Non-pigmented ciliary epithelial cell (primary cell): Measurements from ENCODE around the gene ADGRG3.

Experiments
- DNase-seq: peaks from one replicate; pipeline ENCODE4 v3.0.0-alpha.2; 2010; ENCODE audit warnings: low read depth

ADGRG3 gene

DNA sequence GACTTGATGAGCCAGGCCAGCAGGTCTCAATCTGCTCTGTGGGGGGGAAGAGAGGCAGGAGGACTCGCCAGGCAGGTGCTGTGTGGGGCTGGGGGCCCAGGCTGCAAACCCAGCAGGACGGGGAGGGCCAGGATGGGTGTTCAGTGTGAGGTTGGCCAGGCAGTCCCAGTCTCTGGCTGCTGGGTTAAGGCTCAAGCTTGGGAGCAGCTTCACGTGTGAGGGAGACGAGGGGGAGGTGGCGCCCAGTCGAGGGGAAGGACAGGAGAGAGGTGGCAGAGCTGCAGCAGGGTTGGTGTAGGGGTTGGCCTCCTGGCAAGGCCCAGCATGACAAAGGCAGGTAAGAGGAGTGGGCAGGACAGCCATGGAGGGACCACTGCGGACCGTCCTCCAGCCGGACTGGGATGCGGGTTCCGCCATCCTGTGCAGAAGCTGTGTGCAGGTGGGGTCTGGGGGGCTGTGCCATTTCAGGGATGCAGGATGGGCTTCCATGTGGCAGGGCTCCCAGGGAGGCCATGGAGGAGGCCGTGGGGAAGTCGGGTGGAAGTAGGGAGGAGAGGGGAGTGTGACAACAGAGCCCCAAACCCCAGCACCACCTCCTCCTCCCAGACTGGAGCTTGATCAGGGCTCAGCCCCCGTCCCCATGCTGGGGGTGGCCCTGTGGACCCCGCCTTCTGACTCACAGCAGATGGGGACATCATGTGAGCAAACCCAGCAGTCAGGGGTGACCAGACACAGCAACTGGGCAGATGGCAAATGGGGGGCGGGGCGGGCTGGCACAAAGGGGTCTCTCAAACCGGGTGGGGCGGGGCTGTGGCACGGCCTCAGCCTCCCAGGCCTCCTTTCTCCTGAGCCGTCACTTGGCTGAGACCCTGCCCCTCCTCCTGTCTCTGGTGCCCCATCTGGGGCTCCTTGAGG, 36.9 kb upstream of the ADGRG3 start:
- no peak for DNase-seq

DNA sequence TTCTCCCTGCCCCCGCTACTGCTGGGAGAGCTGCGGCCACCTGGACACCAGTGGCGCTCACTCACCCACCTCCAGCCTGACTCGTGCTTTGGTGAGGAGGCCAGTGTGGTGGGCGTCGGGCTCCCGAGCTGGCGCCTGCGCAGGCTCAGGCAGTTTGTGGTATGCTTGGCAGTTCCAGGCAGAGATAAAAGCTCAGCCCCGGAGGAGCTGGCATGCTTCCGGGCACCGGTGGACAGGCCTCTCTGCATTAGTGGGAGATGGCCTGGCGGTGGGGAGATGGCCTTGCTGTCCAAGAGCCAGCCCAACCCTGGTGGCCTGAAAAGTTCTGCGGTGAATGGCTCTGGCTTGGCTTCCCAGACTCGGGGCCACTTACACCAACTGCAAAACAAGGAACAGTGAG, 35.5 kb upstream of the ADGRG3 start:
- no peak for DNase-seq

DNA sequence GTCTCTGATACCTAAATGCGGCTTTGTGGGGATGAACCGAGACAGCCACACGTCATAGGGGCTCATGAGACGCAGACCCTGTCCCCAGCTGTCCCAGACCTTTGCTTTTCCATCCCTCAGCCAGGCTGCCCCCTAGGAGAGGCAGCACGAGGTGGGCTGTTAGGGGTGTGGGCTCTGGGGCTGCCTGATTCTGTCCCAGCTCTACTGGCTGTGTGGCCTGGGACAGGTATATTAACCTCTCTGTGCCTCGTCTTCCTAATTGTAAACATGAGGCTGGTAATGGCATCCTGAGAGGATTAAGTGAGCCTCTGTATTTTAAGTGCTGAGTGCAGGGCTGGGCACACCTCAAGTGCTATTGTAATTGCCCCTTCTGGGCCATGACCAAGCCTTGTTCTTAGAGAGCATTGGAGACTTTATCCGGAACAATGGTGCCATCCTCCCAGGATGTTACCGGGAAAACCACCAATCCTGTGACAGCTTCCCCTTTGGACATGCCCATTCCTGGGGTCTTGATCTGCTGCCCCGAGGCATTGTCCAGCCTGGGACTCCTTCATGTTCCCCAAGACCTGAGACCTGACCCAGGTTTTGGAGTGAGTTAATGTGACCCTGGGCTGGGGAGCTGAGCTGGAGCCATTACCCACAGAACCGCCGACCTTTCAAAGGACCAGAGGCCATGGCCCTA, 34.6 kb upstream of the ADGRG3 start:
- DNase-seq = no peak

DNA sequence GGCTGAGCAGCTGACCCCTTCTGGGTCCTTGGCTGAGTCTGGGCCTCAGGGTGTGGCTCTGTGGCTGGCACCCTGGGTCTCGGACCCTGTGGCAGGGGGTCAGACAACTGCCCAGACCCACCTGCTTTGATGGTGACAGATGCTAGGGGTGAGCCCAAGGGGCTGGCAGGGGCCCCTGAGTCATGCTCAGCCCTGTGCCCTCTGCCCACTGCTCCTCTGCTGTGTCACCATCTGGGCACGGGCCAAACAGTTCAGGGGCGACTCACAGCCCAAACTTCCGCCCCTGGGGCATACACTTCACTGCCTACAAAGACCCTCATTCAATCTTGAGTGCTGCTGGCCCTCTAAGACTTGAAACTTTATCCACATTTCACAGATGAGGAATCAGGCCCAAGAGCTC, 33.9 kb upstream of the ADGRG3 start:
- DNase-seq = no peak

DNA sequence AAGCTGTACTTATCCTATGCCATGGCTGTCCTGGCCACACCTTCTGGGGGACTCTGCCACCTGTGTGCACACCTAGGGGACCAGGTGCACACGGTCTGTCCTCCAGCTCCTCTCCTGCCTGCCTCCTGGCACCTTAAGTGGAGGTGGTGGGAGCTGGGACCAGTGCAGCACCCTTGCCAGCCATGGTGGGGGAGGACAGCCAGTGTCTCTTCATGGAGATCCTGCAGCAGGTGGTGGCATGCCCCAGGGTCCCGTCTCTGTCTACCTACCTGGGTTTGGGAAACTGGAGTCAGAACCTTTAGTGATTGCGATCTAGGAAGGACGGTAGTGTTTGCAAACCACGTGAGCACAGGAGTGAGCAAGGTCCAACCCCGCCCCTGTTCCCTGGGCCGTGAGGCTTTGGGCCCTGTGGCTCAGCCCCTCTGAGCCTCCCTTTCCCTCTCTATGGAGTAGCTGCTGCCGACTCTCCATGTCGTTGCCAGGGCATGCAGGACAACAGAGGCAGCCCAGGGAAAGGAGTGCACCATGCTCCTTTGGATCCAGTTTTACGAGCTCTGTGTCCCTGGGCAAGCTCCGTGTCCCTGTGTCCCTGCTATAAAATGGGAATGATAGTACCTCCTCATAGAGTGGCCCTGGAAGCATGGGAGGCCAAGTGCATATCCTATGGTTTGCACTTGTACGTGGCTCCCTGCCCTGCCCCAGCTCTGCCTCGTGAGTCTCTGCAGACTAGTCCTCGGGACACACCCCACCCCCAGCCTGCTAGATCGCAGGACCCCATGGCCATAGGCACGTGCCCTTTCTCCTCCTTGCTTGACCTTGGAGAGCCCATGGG, 32.6 kb upstream of the ADGRG3 start:
- no peak for DNase-seq

DNA sequence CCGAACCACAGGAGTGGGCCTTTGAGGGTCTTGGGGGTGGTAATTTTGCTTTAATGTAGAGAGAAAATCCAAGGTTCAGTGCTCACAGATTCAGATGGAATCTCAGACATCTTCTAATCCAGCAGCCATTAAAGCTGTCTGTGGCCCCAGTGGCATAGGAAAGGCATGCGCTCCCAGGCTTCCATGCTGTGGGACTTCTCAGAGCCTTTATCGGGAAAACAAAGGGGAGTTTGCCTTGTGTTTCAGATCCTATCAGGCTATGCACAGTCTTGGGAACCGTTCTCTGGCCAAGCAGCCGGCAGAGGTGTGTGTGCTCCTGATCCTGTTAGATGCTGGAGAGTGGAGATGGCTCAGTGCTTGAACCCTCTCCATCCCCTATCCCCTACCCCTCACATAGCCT, 31.9 kb upstream of the ADGRG3 start:
- DNase-seq = no peak

DNA sequence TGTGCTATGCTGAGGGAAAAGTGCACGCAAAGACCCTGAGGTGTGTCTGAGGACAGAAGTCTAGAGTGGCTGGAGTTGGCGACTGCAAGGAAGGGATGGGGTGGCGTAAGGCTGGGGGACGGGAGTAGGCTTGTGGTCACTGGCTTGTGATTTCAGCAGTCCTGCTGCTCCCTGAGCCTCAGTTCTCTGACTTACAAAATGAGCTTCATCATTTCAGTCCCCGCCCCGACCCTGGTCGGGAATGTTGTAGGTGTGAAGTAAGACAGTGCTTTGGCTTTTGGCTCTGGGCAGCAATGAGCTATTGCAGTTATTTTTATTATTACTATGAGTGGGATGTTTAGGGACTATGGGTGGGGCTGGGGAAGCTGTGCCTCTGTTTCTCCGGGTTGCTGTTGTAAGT, 31.1 kb upstream of the ADGRG3 start:
- DNase-seq = no peak

DNA sequence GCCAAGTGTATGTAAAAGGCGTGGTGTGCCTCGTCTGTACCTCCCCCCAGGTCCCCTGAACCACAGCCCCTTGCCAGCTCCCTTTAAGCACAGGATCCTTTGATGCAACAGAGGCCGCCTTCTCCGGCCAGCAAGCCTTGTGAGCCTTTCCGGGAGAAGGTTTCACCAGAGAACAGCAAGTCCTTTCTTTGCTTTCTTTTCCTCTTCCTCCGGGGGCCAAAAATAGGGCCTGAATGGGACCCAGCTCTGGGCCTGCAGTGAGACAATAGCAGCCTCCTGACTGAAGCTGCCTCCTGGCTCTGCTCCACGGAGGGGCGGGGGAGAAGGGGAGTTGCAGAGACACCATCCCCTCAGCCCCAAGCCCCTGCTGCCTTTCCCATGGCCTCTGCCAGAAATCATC, 30.7 kb upstream of the ADGRG3 start:
- DNase-seq = no peak

DNA sequence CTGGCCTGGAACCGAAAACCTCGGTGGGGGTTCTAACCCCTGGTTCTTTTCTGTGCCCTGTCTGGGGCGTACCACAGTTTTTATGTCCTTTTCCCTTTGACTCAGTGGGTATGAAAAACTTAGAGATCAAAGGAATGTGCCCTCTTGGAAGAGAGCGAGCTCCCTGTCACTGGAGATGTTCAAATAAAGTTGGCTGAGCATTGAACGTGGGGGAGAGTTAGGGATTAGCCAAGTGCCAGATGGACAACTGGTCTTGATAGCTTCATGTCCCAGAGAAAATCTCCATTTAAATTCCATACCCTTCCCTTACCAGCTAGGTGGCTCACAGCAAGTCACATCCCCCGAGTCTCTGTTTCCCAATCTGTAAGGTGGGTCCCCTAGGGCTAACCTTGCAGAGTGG, 30.1 kb upstream of the ADGRG3 start:
- DNase-seq = no peak

DNA sequence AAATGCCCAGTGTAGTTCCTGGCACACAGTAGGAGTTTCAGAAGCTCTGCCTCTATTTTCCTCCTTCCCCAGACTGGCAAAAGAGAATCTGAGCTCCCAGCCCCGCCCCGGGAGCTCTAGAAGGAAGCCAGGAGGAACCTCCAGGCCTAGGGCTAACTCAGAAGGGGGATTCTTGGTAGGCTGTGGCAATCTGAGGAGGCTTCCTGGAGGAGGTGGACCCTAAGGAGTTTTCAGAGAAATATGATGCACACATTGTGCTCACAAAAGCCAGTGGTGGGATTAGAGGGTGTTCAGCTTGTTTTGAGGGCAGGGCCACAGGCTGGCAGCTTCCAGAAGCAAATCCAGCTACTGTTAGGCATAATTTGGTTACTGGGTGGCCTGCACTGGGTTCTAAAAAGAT, 29.7 kb upstream of the ADGRG3 start:
- DNase-seq = no peak

DNA sequence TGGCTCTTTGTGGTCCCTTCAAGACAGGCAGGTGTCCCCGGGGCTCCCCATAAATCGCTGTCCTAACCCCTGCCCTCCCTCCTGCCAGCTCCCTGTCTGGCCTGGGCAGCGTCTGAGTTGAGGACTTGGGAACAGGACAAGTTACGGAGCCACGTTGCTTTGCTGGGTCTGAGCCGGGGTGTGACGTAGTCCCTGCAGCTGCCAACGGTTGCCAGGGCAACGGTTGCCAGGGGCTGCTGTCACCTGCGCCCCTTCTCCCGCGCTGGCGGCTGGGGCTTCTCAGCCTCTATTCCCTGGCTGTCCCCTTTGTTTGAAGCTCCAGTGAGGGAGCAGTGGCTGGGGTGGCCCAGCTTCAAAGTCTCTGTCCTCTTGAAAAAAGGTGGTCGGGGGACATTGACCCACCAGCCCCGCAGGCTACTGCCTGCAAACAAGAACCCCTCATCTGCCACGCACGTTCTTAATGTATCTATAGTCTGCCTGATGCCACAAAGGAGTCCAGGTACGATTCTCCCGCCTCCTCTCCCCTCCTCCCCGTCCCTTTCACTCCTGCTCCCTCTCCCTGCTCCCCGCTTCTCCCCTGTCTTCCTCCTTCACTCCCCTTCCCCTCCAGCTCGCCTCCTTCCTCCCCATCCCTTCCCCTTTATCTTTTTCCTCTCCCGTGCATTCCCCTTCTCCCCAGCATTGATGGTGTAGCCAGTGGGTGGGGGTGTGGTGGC, 28.8 kb upstream of the ADGRG3 start:
- DNase-seq = no peak

DNA sequence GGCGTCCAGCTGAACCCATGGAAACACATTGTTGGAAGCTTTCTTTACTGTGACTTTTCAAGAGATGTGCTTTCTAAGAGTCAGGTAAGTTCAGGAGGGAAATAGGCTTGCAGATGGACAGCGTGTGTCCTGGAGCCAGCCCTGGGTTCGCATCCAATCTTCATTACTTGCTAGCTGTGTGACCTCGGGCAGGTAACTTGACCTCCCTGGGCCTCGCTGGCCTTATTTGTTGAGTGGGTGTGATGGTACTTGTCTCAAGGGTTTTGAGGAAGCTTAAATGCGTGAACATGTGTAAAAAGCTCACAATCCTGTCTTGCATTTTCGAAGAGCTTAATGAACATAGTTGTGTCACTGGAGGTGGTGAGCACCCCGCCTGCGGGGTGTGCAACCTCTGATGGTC, 27.9 kb upstream of the ADGRG3 start:
- DNase-seq = no peak

DNA sequence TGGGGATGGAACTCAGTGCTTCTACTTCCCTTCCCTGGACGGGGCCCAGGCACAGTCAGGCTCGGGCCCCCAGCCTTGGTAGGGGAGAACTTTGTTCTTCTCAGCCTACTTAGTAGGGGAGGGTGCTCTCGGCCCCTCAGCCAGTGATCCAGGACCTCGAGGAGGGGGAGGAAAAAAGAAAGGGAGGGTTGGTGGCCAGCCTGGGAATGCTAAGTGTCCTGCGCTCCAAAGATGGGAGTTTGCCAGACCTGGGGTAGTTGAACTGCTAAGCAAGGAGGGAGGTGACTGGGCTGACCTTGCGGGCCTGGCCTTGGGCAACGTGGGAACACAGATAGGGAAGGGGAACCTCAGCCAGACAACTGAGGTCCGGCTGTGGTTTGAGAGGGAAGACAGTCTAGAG, 27.5 kb upstream of the ADGRG3 start:
- no peak for DNase-seq

DNA sequence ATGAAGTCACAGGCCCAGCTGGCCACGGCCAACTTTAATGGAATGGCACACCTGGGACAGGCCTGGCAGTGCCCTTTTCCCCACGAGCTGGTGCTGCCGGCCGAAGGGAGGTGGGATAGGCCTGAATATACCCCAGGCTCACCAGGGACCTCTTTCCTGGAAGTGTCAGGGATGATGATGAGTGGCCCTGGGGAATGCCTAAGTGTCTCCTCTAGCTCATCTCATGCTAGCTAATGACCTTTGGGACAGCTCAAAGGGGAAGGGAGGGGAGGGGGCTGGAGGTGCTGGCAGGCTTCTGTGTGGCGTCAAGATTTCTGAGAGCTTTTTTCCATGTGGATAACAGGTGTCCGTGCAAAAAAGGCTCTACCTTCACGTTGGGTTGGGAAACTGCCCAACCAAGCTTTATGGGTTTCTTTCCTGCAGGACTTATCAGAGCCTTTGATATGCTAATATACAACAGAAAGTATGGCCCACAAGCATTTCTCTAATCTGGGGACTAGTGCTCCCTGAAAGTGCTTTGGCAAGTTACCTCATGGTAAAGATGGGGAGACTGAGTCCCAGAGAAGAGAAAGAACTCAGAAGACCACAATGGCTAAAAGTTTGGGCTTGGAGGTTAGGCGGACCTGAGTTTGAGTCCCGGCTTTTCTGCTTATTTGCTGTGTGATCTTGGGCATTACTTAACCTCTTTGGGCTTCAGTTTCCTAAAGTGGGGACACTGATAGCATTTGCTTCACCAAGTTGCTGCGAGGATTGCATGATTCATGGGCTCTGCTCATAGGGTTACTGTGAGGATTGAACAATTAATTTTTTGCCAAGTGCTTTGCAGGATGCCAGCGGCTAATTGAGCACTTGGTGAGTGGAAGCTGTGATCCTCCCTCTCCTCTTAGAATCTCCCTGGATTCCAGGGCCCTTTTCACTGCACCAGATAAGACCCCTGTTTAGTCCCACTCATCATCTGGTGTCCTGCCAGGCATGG, 25.7 kb upstream of the ADGRG3 start:
- DNase-seq = no peak

DNA sequence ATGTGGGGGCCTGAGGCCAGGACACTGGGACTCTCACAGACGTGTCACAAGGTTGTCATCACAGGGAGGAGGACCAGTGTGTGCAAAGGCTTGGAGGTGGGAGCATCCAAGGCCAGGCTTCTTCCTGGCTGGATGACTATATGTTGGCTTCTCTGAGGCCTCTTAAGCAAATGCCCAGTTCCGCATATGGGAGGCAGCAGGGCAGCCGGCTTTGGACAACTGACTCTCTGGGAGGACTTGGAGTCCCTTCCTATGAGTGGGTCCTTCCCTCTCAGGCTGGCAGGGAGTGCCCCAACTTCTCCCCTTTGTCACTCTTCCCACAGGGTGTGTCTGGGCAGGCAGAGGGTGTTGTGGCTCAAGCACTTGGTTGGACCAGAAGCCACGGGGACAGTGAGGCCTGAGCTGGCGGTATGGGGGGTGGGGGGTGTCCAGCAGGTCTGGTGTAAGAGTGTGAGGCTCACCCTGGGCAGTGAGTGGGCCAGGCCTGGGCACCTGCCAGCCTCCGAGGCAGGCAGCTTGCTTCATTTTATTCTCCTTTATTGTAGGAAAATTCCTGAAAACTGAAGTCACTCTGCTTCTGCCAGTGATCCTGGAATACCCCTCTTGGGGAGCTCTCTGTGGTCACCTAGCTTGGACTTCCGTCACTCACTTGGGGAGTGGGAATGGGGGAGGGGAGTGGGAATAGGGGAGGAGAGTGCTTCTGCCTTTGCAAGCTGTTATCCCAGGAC, 24.8 kb upstream of the ADGRG3 start:
- DNase-seq = no peak

DNA sequence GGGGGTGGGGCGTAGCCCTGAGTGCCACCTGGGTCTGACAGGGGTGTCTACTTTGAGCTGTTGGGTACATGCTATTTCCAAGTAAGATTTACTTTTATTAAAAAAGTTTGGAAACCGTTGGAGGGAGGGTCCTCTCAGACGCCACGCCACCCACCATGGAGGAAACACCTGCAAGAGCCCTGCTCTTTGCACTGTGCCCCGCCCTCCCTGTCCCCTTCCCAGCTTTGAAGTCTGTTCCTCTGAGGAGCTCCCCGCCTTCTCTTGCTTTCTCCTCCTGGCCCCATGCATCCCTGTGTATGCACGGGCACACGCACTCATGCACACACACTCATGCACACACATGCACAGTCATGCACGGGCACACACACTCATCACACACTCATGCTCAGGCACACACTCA, 24.2 kb upstream of the ADGRG3 start:
- DNase-seq = no peak

DNA sequence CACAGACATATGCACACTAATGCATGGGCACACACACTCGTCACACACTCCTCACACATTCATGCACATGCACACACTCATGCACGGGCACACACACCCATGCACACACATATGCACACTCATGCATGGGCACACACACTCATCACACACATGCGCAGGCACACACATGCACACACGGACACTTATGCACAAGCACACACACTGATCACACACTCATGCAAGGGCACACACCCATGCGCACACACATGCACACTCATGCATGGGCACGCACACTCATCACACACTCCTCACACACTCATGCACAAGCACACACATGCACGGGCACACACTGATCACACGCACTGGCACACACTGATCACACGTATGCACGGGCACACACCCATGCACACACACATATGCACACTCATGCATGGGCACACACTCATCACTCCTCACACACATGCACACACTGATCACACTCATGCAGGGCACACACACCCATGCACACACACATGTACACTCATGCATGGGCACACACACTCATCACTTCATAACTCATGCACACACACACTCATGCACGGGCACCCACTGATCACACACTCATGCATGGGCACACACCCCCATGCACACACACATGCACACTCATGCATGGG, 23.6 kb upstream of the ADGRG3 start:
- DNase-seq = no peak

DNA sequence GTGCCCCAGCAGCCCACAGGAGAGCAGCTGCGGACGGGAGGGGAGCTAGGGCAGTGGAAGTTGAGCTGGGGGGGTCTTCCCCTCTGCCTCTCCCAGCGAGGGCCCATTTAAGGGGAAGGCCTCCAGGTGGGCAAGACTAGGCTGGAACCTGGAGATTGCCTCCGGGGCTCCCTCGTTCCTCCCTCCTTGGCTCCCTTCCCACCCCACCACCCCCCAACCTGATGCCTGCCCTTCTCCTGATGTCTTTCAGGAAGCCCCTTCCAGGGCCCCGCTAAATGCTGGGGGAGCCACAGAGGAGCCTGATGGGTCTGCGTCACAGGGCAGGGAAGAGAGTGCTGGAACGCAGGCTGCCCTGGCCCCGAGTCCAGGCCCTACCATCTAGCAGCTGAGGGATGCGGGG, 22.9 kb upstream of the ADGRG3 start:
- DNase-seq = no peak

DNA sequence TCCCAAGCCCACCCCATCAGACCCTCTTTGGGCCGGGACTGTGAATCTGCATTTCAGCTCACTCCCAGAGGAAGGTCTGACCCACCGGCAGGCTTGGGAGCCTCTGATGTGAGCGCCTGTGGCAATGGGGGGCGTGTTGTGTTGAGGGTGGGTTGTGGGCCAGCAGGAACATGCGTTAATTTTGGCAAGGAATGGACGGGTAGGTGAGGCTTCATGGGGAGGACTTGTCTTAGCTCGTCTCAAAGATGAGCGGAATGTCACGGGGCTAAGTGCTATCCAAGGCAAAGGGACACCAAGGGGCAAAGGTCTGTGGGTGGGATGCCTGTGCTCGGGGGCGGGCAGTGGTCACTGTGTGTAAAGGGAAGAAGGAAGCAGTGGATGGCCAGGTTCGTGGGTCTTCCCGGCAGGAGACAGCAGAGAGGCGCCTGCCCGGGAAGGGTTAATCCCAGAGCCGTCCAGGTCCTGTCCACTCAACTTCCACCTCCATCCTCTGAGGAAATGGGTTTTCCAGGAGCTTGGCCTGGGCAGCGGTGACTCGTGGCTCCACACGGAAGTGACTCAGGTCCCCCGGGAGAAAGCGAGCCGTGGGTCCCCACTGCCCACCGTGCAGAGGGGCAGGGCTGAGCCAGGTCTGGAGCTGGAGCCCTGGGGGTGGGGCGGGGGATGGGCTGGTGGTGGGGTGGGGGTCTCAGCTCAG, 22.3 kb upstream of the ADGRG3 start:
- no peak for DNase-seq
